KMS-11 (cell line): ENCODE results near the gene WDR53.
"Not testable (repeated sequence)": the region's sequence is repeated elsewhere in the genome, so short reads cannot be mapped to it uniquely, and the experiment has no call there.

ENCODE experiments used
- H2AFZ ChIP-seq: fragments of 200-600 bp; sonication (generic); 2 replicates; pipeline ENCODE4 v1.6.1; 2016; ENCODE audit warnings: antibody characterized with exemption, mixed run types, low read depth
- H3K27ac ChIP-seq: fragments of 200-600 bp; sonication (generic); 2 replicates; pipeline ENCODE4 v1.6.1; 2016; ENCODE audit warnings: mild to moderate bottlenecking, mixed run types
- H3K27me3 ChIP-seq: fragments of 200-600 bp; sonication (generic); 2 replicates; pipeline ENCODE4 v1.6.1; 2017; ENCODE audit warnings: mild to moderate bottlenecking, low read depth, mixed run types, moderate library complexity; ENCODE audit not compliant: insufficient read depth
- H3K36me3 ChIP-seq: fragments of 200-600 bp; sonication (generic); 2 replicates; pipeline ENCODE4 v1.6.1; 2017; ENCODE audit warnings: mild to moderate bottlenecking, mixed run types; ENCODE audit not compliant: insufficient read depth
- H3K4me1 ChIP-seq: fragments of 200-600 bp; sonication (generic); 2 replicates; pipeline ENCODE4 v1.6.1; 2016; ENCODE audit warnings: mild to moderate bottlenecking, low read depth, mixed run types; ENCODE audit not compliant: poor library complexity, severe bottlenecking
- H3K4me2 ChIP-seq: fragments of 200-600 bp; sonication (generic); 2 replicates; pipeline ENCODE4 v1.7.0; 2016; ENCODE audit warnings: mild to moderate bottlenecking, mixed run types
- H3K4me3 ChIP-seq: fragments of 200-600 bp; sonication (generic); IDR thresholded peaks from 2 replicates; pipeline ENCODE4 v1.6.1; 2017; ENCODE audit warnings: low read depth, low read length, mixed read lengths; ENCODE audit not compliant: insufficient read depth
- H3K79me2 ChIP-seq: fragments of 200-600 bp; sonication (generic); 2 replicates; pipeline ENCODE4 v1.6.1; 2016; ENCODE audit warnings: low read depth, mixed run types; ENCODE audit not compliant: insufficient read depth
- H3K9ac ChIP-seq: fragments of 200-600 bp; sonication (generic); 2 replicates; pipeline ENCODE4 v1.6.1; 2016; ENCODE audit warnings: mild to moderate bottlenecking, mixed run types
- H4K20me1 ChIP-seq: fragments of 200-600 bp; sonication (generic); 2 replicates; pipeline ENCODE4 v1.6.1; 2016; ENCODE audit warnings: mild to moderate bottlenecking, mixed run types; ENCODE audit not compliant: insufficient read depth
- TF ChIP-seq, protein P1 (sequence below): fragments of 200-600 bp; sonication (generic); conservative IDR thresholded peaks from 2 replicates; pipeline ENCODE4 v1.6.1; 2017; ENCODE audit warnings: low read depth, mild to moderate bottlenecking, antibody characterized with exemption, low read length, moderate library complexity, mixed read lengths

The WDR53 gene

DNA sequence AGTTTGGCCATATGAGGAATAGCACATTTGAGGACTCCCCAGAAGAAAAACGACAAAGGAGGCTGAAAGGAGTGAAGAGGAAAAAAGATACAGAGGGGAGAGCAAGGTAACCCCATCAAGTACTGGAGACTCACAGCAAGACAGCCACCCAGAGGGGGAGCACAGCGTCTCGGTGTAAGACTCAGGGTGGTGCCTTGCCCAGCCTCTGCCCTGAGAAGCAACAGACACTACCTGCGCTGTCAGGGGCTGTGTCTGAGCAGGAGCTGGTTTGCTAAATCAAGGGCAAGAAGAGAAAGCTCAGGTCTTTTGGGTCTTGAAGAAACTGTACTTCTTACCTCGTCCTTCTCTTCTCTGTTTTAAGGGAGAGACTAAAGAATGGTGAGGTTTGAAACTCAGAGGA lies 28.0 kb upstream of the WDR53 start:
- Histone ChIP-seq H3K4me3 (no peak overlapping the region), H4K20me1 (no peaks in the 10 kb centered on the region), H3K4me2 (no peak overlapping the region), H3K36me3 (no peaks in the 10 kb centered on the region), H3K4me1 (no peaks in the 10 kb centered on the region), H3K9ac (no peak overlapping the region), H3K27me3 (no peaks in the 10 kb centered on the region), H3K79me2 (no peaks in the 10 kb centered on the region), H2AFZ (no peak overlapping the region; the same call in 1 of the 2 replicates), H3K27ac (no peak overlapping the region; the same call in 1 of the 2 replicates)
- TF ChIP-seq, protein P1, sequence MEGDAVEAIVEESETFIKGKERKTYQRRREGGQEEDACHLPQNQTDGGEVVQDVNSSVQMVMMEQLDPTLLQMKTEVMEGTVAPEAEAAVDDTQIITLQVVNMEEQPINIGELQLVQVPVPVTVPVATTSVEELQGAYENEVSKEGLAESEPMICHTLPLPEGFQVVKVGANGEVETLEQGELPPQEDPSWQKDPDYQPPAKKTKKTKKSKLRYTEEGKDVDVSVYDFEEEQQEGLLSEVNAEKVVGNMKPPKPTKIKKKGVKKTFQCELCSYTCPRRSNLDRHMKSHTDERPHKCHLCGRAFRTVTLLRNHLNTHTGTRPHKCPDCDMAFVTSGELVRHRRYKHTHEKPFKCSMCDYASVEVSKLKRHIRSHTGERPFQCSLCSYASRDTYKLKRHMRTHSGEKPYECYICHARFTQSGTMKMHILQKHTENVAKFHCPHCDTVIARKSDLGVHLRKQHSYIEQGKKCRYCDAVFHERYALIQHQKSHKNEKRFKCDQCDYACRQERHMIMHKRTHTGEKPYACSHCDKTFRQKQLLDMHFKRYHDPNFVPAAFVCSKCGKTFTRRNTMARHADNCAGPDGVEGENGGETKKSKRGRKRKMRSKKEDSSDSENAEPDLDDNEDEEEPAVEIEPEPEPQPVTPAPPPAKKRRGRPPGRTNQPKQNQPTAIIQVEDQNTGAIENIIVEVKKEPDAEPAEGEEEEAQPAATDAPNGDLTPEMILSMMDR = no peak

DNA sequence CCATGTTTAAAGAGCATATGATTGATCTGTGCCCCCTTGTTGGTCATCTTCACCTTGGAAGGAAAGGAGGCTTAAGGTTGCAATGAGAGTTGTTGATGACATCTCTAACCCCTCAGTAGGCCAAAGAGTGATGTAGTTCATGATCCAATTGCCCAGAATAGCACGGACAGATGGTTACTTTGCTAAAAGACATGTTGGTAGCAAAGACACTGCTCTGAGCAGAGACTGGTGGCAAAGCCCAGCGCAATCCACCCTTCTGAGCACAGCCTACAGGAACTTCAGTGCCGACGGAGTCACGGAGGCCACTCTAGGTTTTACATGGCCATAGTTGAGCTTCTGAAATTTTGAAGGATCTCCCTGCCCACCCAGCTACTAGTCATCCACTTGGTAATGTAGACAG lies 21.9 kb upstream of the WDR53 start:
- no peaks in the 10 kb centered on the region for H3K36me3 ChIP-seq

DNA sequence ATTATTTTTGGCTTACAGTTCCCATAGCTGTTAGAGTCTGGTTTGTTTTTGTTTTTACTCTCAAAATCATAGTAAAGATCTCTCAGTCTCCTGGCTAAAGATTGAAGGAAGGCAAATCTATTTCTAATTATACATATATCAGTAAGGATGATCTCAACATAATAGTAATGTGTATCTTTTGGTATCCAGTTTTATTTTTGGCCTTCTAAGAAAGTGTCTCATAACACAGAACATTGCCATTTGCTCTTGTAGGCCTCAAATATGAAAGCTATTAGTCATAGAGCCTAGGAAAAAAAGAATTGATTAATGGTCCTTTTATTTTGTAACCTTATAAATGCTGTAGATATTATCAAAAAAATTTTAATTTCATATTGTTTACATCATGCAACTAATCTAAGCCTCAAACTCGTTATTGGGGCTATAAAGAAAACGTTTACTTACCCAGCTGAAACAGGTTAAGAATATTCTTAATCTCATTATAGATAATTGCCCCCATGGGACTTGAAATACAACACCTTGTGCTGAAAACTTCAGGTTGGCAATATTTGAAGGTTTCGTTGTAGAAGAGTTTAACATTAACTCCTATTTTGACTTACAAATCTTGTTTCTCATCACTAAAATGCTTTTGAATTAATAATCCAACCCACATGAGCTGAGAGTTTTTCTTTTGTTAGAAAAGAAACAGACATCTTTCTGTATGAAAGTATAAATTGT lies 16.8 kb upstream of the WDR53 start:
- H3K4me1 ChIP-seq = no peaks in the 10 kb centered on the region
- H3K4me3 ChIP-seq = no peak overlapping the region
- TF ChIP-seq, protein P1 = no peak
- H3K27ac ChIP-seq = no peak overlapping the region
- no peaks in the 10 kb centered on the region for H3K27me3 ChIP-seq
- no peaks in the 10 kb centered on the region for H3K36me3 ChIP-seq
- no peaks in the 10 kb centered on the region for H4K20me1 ChIP-seq
- H2AFZ ChIP-seq = no peak overlapping the region
- H3K4me2 ChIP-seq = no peak overlapping the region
- H3K79me2 ChIP-seq = no peaks in the 10 kb centered on the region; the same call in 1 of the 2 replicates
- H3K9ac ChIP-seq = no peak overlapping the region

More for the DNA sequence above, 21.9 kb upstream of the WDR53 start:
- Histone ChIP-seq H2AFZ (no peak overlapping the region), H3K4me2 (no peak overlapping the region), H4K20me1 (no peaks in the 10 kb centered on the region), H3K79me2 (no peaks in the 10 kb centered on the region), H3K4me3 (no peak overlapping the region), H3K9ac (no peak overlapping the region), H3K27me3 (no peaks in the 10 kb centered on the region), H3K27ac (no peak overlapping the region), H3K4me1 (no peaks in the 10 kb centered on the region)
- TF ChIP-seq, protein P1 = no peak

DNA sequence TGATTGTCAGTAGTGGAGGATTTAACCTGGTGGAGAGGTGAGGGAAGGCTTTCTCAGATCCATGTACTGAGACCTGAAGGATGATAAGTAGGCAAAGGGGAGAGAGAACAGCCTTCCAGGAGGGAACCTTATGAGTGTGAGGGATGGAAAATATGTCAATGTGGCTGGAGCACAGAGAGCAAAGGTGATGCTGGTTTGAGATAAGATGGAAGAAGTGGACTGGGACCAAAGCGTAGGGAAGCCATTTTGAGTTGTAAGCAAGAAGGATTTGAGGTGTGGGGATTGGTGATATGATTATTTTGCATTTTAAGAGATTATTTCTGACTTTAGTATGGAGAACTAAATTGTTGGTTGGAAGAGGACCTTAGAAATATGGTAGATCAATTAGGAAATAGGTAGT lies 4.0 kb upstream of the WDR53 start:
- no peak overlapping the region for H3K9ac ChIP-seq

DNA sequence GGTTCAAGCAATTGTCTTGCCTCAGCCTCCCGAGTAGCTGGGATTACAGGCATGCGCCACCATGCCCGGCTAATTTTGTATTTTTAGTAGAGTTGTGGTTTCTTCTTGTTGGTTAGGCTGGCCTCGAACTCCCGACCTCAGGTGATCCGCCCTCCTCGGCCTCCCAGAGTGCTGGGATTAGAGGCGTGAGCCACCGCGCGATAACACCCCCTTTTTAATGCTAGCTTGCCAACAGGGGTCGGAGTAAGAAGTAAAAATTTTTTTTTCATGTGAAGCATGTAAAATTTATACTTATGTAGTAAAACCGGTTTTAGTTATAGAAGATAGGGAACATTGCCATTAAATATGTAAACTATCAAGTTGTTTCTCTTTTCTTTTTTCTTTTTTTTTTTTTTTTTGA lies 2.0 kb upstream of the WDR53 start:
- peaks cover 15% of the 10 kb centered on the region for H3K4me1 ChIP-seq
- H3K4me2 ChIP-seq = peak overlapping the region; percentile 97; the same call in 1 of the 2 replicates
- not testable (repeated sequence) for H3K27me3 ChIP-seq, H2AFZ ChIP-seq, H4K20me1 ChIP-seq, H3K27ac ChIP-seq, H3K36me3 ChIP-seq, H3K9ac ChIP-seq, H3K4me3 ChIP-seq
- peaks cover 77% of the 10 kb centered on the region for H3K79me2 ChIP-seq

More for the DNA sequence above, 4.0 kb upstream of the WDR53 start:
- no peak overlapping the region for H3K4me3 ChIP-seq
- H4K20me1 ChIP-seq = peaks cover 4% of the 10 kb centered on the region; the same call in 1 of the 2 replicates
- H3K4me1 ChIP-seq = peaks cover 10% of the 10 kb centered on the region
- no peaks in the 10 kb centered on the region for H3K36me3 ChIP-seq
- peaks cover 69% of the 10 kb centered on the region for H3K79me2 ChIP-seq
- no peaks in the 10 kb centered on the region for H3K27me3 ChIP-seq
- H3K27ac ChIP-seq = no peak overlapping the region
- TF ChIP-seq, protein P1 = no peak
- H2AFZ ChIP-seq = no peak overlapping the region
- H3K4me2 ChIP-seq = no peak overlapping the region
